SK-N-SH treated with all-trans-retinoic acid at 6 μM for 48 hours (cell line): ENCODE measurements around the gene SMIM5.
"Not testable (repeated sequence)": the region's sequence is repeated elsewhere in the genome, so short reads cannot be mapped to it uniquely, and the experiment has no call there.

ENCODE experiments used
- ATAC-seq: fragments of 200-7000 bp; cut with Tn5 transposase; 3 replicates; pipeline ENCODE4 v1.9.1; 2020; ENCODE audit warnings: mild to moderate bottlenecking, moderate library complexity
- ARNTL ChIP-seq: fragments of 450-650 bp; formaldehyde crosslinking; IDR thresholded peaks from 2 replicates; pipeline ENCODE4 v1.5.0; 2020; ENCODE audit warnings: low read depth, mild to moderate bottlenecking, moderate library complexity, borderline replicate concordance
- CREB5 ChIP-seq: fragments of 250-450 bp; sonication (Bioruptor Pico); IDR thresholded peaks from 2 replicates; pipeline ENCODE4 v1.5.1; 2020; ENCODE audit warnings: low read depth, mild to moderate bottlenecking, moderate library complexity
- CSDC2 ChIP-seq: fragments of 250-450 bp; sonication (Bioruptor Pico); IDR thresholded peaks from 2 replicates; pipeline ENCODE4 v1.5.0; 2020; ENCODE audit warnings: mild to moderate bottlenecking, moderate library complexity
- CSRNP3 ChIP-seq: fragments of 250-450 bp; sonication (Bioruptor Pico); IDR thresholded peaks from 2 replicates; pipeline ENCODE4 v1.5.1; 2021; ENCODE audit warnings: mild to moderate bottlenecking, moderate library complexity
- ESRRG ChIP-seq: fragments of 250-450 bp; sonication (Bioruptor Pico); IDR thresholded peaks from 2 replicates; pipeline ENCODE4 v1.6.1; 2021; ENCODE audit warnings: mild to moderate bottlenecking
- GLIS3 ChIP-seq: fragments of 250-450 bp; sonication (Bioruptor Pico); IDR thresholded peaks from 2 replicates; pipeline ENCODE4 v1.5.0; 2020; ENCODE audit warnings: mild to moderate bottlenecking, moderate library complexity
- ISL1 ChIP-seq: fragments of 250-450 bp; sonication (Bioruptor Pico); IDR thresholded peaks from 2 replicates; pipeline ENCODE4 v2.1.2; 2022; ENCODE audit warnings: mild to moderate bottlenecking, moderate library complexity
- OSR1 ChIP-seq: fragments of 250-450 bp; sonication (Bioruptor Pico); IDR thresholded peaks from 2 replicates; pipeline ENCODE4 v1.8.0; 2022; ENCODE audit warnings: moderate library complexity, mild to moderate bottlenecking, inconsistent platforms
- PATZ1 ChIP-seq: fragments of 250-450 bp; sonication (Bioruptor Pico); IDR thresholded peaks from 2 replicates; pipeline ENCODE4 v1.8.0; 2020; ENCODE audit warnings: mild to moderate bottlenecking, moderate library complexity, borderline replicate concordance
- POU6F1 ChIP-seq: fragments of 250-450 bp; sonication (Bioruptor Pico); IDR thresholded peaks from 2 replicates; pipeline ENCODE4 v1.8.0; 2021; ENCODE audit warnings: low read depth, mild to moderate bottlenecking, moderate library complexity, borderline replicate concordance
- RARB ChIP-seq: fragments of 250-450 bp; sonication (Bioruptor Pico); IDR thresholded peaks from 2 replicates; pipeline ENCODE4 v1.8.0; 2021; ENCODE audit warnings: mild to moderate bottlenecking, moderate library complexity
- SNAI2 ChIP-seq: fragments of 250-450 bp; sonication (Bioruptor Pico); IDR thresholded peaks from 2 replicates; pipeline ENCODE4 v1.5.0; 2020; ENCODE audit warnings: mild to moderate bottlenecking, moderate library complexity
- TCF4 ChIP-seq: fragments of 250-450 bp; sonication (Bioruptor Pico); IDR thresholded peaks from 2 replicates; pipeline ENCODE4 v1.8.0; 2021; ENCODE audit warnings: mild to moderate bottlenecking, moderate library complexity, borderline replicate concordance
- TOX ChIP-seq: fragments of 250-450 bp; sonication (Bioruptor Pico); IDR thresholded peaks from 2 replicates; pipeline ENCODE4 v1.8.0; 2021; ENCODE audit warnings: mild to moderate bottlenecking, moderate library complexity, borderline replicate concordance
- TSHZ2 ChIP-seq: fragments of 250-450 bp; sonication (Bioruptor Pico); IDR thresholded peaks from 2 replicates; pipeline ENCODE4 v1.5.0; 2020; ENCODE audit warnings: mild to moderate bottlenecking, moderate library complexity
- ZC3H10 ChIP-seq: fragments of 250-450 bp; sonication (Bioruptor Pico); IDR thresholded peaks from 2 replicates; pipeline ENCODE4 v1.5.1; 2021; ENCODE audit warnings: mild to moderate bottlenecking, moderate library complexity
- ZFP3 ChIP-seq: fragments of 250-450 bp; sonication (Bioruptor Pico); IDR thresholded peaks from 2 replicates; pipeline ENCODE4 v1.5.0; 2020; ENCODE audit warnings: mild to moderate bottlenecking, moderate library complexity
- ZFP30 ChIP-seq: fragments of 450-650 bp; formaldehyde crosslinking; IDR thresholded peaks from 2 replicates; pipeline ENCODE4 v1.5.0; 2022; ENCODE audit warnings: mild to moderate bottlenecking, moderate library complexity
- ZNF565 ChIP-seq: fragments of 450-650 bp; formaldehyde crosslinking; conservative IDR thresholded peaks from 2 replicates; pipeline ENCODE4 v1.5.0; 2020; ENCODE audit warnings: low read depth, mild to moderate bottlenecking, moderate library complexity
- ZNF70 ChIP-seq: fragments of 450-650 bp; formaldehyde crosslinking; IDR thresholded peaks from 2 replicates; pipeline ENCODE4 v1.5.0; 2020; ENCODE audit warnings: mild to moderate bottlenecking, moderate library complexity
- ZNF8 ChIP-seq: fragments of 450-650 bp; formaldehyde crosslinking; IDR thresholded peaks from 2 replicates; pipeline ENCODE4 v1.5.0; 2020; ENCODE audit warnings: mild to moderate bottlenecking, moderate library complexity

Gene SMIM5

GRCh38 chr17:75637143-75637538 is 3.9 kb downstream of the SMIM5 start:
- ATAC-seq = no peak
- TF ChIP-seq ZNF70 (CRISPR knock-in tag) = no peak
- TF ChIP-seq TOX = no peak
- TF ChIP-seq POU6F1 = no peak
- TF ChIP-seq ESRRG (CRISPR knock-in tag) = no peak
- no peak for TF ChIP-seq CSRNP3 (CRISPR knock-in tag)
- TF ChIP-seq ZNF8 (CRISPR knock-in tag) = no peak
- TF ChIP-seq RARB = no peak
- TF ChIP-seq ISL1 (CRISPR knock-in tag) = no peak
- no peak for TF ChIP-seq GLIS3 (CRISPR knock-in tag)
- no peak for TF ChIP-seq SNAI2 (CRISPR knock-in tag)
- no peak for TF ChIP-seq ZFP3
- TF ChIP-seq ZFP30 (CRISPR knock-in tag) = no peak
- TF ChIP-seq CSDC2 = no peak
- TF ChIP-seq OSR1 (CRISPR knock-in tag) = no peak
- TF ChIP-seq, all 23 proteins: peak for 0

GRCh38 chr17:75637551-75637950 is 4.3 kb downstream of the SMIM5 start:
- no peak for ATAC-seq
- TF ChIP-seq TOX (no peak), ZNF565 (CRISPR knock-in tag) (no peak), OSR1 (CRISPR knock-in tag) (no peak), ZC3H10 (CRISPR knock-in tag) (no peak), ZFP30 (CRISPR knock-in tag) (no peak), TCF4 (CRISPR knock-in tag) (no peak), ARNTL (no peak), SNAI2 (CRISPR knock-in tag) (no peak), ESRRG (CRISPR knock-in tag) (no peak), ZFP3 (no peak)

GRCh38 chr17:75638039-75638438 is 4.8 kb downstream of the SMIM5 start:
- ATAC-seq = not testable (repeated sequence)

- TF ChIP-seq TCF4 (CRISPR knock-in tag) (no peak), ZFP3 (no peak), ARNTL (no peak), TOX (no peak), PATZ1 (no peak), CSRNP3 (CRISPR knock-in tag) (no peak), RARB (no peak), ZNF565 (CRISPR knock-in tag) (no peak), OSR1 (CRISPR knock-in tag) (no peak), POU6F1 (no peak), ZC3H10 (CRISPR knock-in tag) (no peak), ESRRG (CRISPR knock-in tag) (no peak), CSDC2 (no peak), SNAI2 (CRISPR knock-in tag) (no peak), TSHZ2 (CRISPR knock-in tag) (no peak), ZNF8 (CRISPR knock-in tag) (no peak), CREB5 (CRISPR knock-in tag) (no peak)
- ATAC-seq = no peak
Observed at GRCh38 chr17:75638893-75639292, 5.7 kb downstream of the SMIM5 start.
